CD1c-positive myeloid dendritic cell (primary cell): ENCODE measurements around the gene CNGB1.

Experiments
- DNase-seq: peaks from one replicate; pipeline ENCODE4 v3.0.0-alpha.2; 2016; ENCODE audit errors: extremely low spot score

CNGB1 gene

GRCh38 chr16:57972306-57972705, 1.4 kb upstream of the CNGB1 start:
- DNase-seq: no peak

- no peak for DNase-seq
Observed at GRCh38 chr16:57971848-57972247, 920 bp upstream of the CNGB1 start.

GRCh38 chr16:57970319-57970718, 609 bp downstream of the CNGB1 start:
- DNase-seq: no peak

GRCh38 chr16:57969451-57970123, 1.3 kb downstream of the CNGB1 start:
- no peak for DNase-seq

GRCh38 chr16:57967916-57968315, 3.0 kb downstream of the CNGB1 start:
- no peak for DNase-seq

- DNase-seq: no peak
Observed at GRCh38 chr16:57966986-57967385, 3.9 kb downstream of the CNGB1 start.

- DNase-seq: no peak
Observed at GRCh38 chr16:57966204-57966771, 4.6 kb downstream of the CNGB1 start.

GRCh38 chr16:57964157-57964700, 6.7 kb downstream of the CNGB1 start:
- no peak for DNase-seq

GRCh38 chr16:57962756-57963155, 8.2 kb downstream of the CNGB1 start:
- DNase-seq: no peak

GRCh38 chr16:57962046-57962445, 8.9 kb downstream of the CNGB1 start:
- no peak for DNase-seq

GRCh38 chr16:57961538-57961937, 9.4 kb downstream of the CNGB1 start:
- DNase-seq: no peak

- no peak for DNase-seq
Observed at GRCh38 chr16:57960826-57961472, 10.0 kb downstream of the CNGB1 start.

- DNase-seq: no peak
Observed at GRCh38 chr16:57960310-57960709, 10.6 kb downstream of the CNGB1 start.

- DNase-seq: no peak
Observed at GRCh38 chr16:57959804-57960203, 11.1 kb downstream of the CNGB1 start.

- DNase-seq: no peak
Observed at GRCh38 chr16:57959121-57959520, 11.8 kb downstream of the CNGB1 start.

GRCh38 chr16:57958544-57958943, 12.4 kb downstream of the CNGB1 start:
- no peak for DNase-seq

- DNase-seq: no peak
Observed at GRCh38 chr16:57957673-57958392, 13.1 kb downstream of the CNGB1 start.

- no peak for DNase-seq
Observed at GRCh38 chr16:57956924-57957672, 13.8 kb downstream of the CNGB1 start.

GRCh38 chr16:57956270-57956808, 14.6 kb downstream of the CNGB1 start:
- no peak for DNase-seq

GRCh38 chr16:57955572-57956188, 15.2 kb downstream of the CNGB1 start:
- DNase-seq: no peak

GRCh38 chr16:57953857-57954256, 17.1 kb downstream of the CNGB1 start:
- DNase-seq: no peak
